NCI-H2107 treated with DMSO at 0.1 percent for 48 hours (cell line): Measurements from ENCODE around the gene DUSP18.
"Not testable (repeated sequence)": the region's sequence is repeated elsewhere in the genome, so short reads cannot be mapped to it uniquely, and the experiment has no call there.

Experiments
- DNase-seq: peaks from one replicate; lab custom pipeline; 2025; ENCODE audit not compliant: unreplicated experiment; lab: John Stamatoyannopoulos, UW

DUSP18 gene

GRCh38 chr22:30679895-30680690, 12.4 kb upstream of the DUSP18 start:
- DNase-seq, result not testable (repeated sequence)

GRCh38 chr22:30676565-30676964, 8.9 kb upstream of the DUSP18 start:
- DNase-seq, result not testable (repeated sequence)

- DNase-seq, result no peak
Observed at GRCh38 chr22:30675436-30675835, 7.8 kb upstream of the DUSP18 start.

GRCh38 chr22:30674482-30674881, 6.8 kb upstream of the DUSP18 start:
- no peak for DNase-seq

- DNase-seq, result no peak
Observed at GRCh38 chr22:30673136-30673535, 5.5 kb upstream of the DUSP18 start.

GRCh38 chr22:30671071-30671470, 3.4 kb upstream of the DUSP18 start:
- DNase-seq, result no peak

- no peak for DNase-seq
Observed at GRCh38 chr22:30668386-30668710, 673 bp upstream of the DUSP18 start.

- DNase-seq, result no peak
Observed at GRCh38 chr22:30667107-30667493, 575 bp downstream of the DUSP18 start.

- DNase-seq, result no peak
Observed at GRCh38 chr22:30665786-30666185, 1.9 kb downstream of the DUSP18 start.

GRCh38 chr22:30665266-30665665, 2.4 kb downstream of the DUSP18 start:
- no peak for DNase-seq

- no peak for DNase-seq
Observed at GRCh38 chr22:30664798-30665197, 2.9 kb downstream of the DUSP18 start.

- DNase-seq, result no peak
Observed at GRCh38 chr22:30662040-30662439, 5.6 kb downstream of the DUSP18 start.

GRCh38 chr22:30655532-30655931, 12.1 kb downstream of the DUSP18 start:
- DNase-seq, result no peak

- DNase-seq, result no peak
Observed at GRCh38 chr22:30654361-30654760, 13.3 kb downstream of the DUSP18 start.

GRCh38 chr22:30652852-30653251, 14.8 kb downstream of the DUSP18 start:
- DNase-seq, result no peak

- DNase-seq, result no peak
Observed at GRCh38 chr22:30650508-30651116, 17.1 kb downstream of the DUSP18 start.

- no peak for DNase-seq
Observed at GRCh38 chr22:30649430-30650007, 18.2 kb downstream of the DUSP18 start.

- DNase-seq, result no peak
Observed at GRCh38 chr22:30648825-30649224, 18.9 kb downstream of the DUSP18 start.

- no peak for DNase-seq
Observed at GRCh38 chr22:30647536-30647935, 20.1 kb downstream of the DUSP18 start.

- no peak for DNase-seq
Observed at GRCh38 chr22:30646518-30647160, 21.0 kb downstream of the DUSP18 start.

GRCh38 chr22:30643055-30643875, 24.4 kb downstream of the DUSP18 start:
- DNase-seq, result no peak
